ENCODE data around the gene RNU6-9.

DNA sequence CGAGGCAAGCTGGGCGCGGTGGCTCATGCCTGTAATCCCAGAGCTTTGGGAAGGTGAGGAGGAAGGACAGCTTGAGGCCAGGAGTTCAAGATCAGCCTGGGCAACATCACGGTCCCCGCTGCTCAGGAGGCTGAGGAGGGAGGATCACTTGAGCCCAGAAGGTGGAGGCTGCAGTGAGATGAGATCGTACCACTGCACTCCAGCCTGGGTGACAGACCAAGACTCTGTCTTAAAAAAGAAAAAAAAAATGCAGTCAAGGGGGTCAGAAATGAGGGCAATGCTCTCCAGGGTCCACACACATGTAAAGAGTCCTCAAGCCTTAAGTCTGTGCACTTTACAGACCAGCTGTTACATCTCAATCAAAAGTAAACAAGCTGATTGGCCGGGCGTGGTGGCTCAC lies 11.3 kb downstream of the RNU6-9 start:
- TF ChIP-seq, protein P1, sequence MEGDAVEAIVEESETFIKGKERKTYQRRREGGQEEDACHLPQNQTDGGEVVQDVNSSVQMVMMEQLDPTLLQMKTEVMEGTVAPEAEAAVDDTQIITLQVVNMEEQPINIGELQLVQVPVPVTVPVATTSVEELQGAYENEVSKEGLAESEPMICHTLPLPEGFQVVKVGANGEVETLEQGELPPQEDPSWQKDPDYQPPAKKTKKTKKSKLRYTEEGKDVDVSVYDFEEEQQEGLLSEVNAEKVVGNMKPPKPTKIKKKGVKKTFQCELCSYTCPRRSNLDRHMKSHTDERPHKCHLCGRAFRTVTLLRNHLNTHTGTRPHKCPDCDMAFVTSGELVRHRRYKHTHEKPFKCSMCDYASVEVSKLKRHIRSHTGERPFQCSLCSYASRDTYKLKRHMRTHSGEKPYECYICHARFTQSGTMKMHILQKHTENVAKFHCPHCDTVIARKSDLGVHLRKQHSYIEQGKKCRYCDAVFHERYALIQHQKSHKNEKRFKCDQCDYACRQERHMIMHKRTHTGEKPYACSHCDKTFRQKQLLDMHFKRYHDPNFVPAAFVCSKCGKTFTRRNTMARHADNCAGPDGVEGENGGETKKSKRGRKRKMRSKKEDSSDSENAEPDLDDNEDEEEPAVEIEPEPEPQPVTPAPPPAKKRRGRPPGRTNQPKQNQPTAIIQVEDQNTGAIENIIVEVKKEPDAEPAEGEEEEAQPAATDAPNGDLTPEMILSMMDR (IDR thresholded peaks at IDR 0.05): no peak
- TF ChIP-seq POLR2A (IDR thresholded peaks at IDR 0.05): no peak
- TF ChIP-seq POLR2AphosphoS5 (IDR thresholded peaks at IDR 0.05): no peak
